Measurements from ENCODE around the gene LEKR1.
A peak's percentile ranks its signal among the peaks of the same experiment; 100 is the strongest.

Gene LEKR1

GRCh38 chr3:157082305-157082982, 256.3 kb downstream of the LEKR1 start:
- no peak for DNase-seq (ENCODE audit: low spot score)

- no peak for DNase-seq (ENCODE audit: low spot score)
Observed at GRCh38 chr3:157083824-157084223, 257.7 kb downstream of the LEKR1 start.

- no peak for DNase-seq (ENCODE audit: low spot score)
Observed at GRCh38 chr3:157086060-157086750, 260.1 kb downstream of the LEKR1 start.

GRCh38 chr3:157086775-157087174, 260.6 kb downstream of the LEKR1 start:
- no peak for DNase-seq (ENCODE audit: low spot score)

GRCh38 chr3:157087373-157087772, 261.2 kb downstream of the LEKR1 start:
- no peak for DNase-seq (ENCODE audit: low spot score)

GRCh38 chr3:157087780-157088600, 261.8 kb downstream of the LEKR1 start:
- DNase-seq (ENCODE audit: low spot score): no peak

GRCh38 chr3:157088601-157089454, 262.7 kb downstream of the LEKR1 start:
- DNase-seq (ENCODE audit: low spot score): peak; percentile 99

- DNase-seq (ENCODE audit: low spot score): no peak
Observed at GRCh38 chr3:157089455-157090221, 263.5 kb downstream of the LEKR1 start.

- no peak for DNase-seq (ENCODE audit: low spot score)
Observed at GRCh38 chr3:157091083-157091833, 265.1 kb downstream of the LEKR1 start.

GRCh38 chr3:157092230-157092629, 266.1 kb downstream of the LEKR1 start:
- no peak for DNase-seq (ENCODE audit: low spot score)

GRCh38 chr3:157093096-157093495, 266.9 kb downstream of the LEKR1 start:
- DNase-seq (ENCODE audit: low spot score): no peak

GRCh38 chr3:157094301-157094700, 268.1 kb downstream of the LEKR1 start:
- DNase-seq (ENCODE audit: low spot score): no peak

GRCh38 chr3:157094751-157095480, 268.8 kb downstream of the LEKR1 start:
- DNase-seq (ENCODE audit: low spot score): no peak
